ENCODE data around the gene NPAT.
"Not testable (repeated sequence)": the region's sequence is repeated elsewhere in the genome, so short reads cannot be mapped to it uniquely, and the experiment has no call there.

The NPAT gene

DNA sequence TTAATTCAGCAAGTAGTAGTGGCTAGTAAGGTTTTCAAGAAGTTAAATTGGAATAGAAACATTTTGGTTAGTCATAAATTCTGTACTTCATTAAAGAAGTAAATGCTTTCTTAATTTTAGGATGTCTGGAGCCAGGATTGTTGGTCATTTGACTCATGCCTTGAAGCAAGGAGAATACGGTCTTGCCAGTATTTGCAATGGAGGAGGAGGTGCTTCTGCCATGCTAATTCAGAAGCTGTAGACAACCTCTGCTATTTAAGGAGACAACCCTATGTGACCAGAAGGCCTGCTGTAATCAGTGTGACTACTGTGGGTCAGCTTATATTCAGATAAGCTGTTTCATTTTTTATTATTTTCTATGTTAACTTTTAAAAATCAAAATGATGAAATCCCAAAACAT is 75.3 kb downstream of the NPAT start:
- no peak for DNase-seq

DNA sequence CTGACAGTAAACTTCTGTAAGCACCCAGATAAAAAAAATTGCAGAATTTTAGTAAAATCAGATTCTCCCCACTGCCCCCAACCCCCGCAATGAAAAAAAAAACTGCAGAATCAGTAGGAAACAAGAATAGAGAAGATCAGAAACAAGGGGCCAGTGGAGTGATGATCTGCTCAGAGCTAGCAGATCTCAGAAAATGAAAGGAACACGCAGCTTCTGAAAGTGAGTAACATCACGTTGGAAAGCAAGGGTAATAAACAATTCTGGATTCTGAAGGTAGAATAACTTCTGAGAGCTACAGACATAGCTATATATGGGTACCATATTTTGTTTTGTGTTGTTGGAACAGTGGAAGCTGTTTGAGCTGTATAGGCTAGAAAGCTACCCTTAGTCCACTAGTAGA is 77.8 kb downstream of the NPAT start:
- no peak for DNase-seq

DNA sequence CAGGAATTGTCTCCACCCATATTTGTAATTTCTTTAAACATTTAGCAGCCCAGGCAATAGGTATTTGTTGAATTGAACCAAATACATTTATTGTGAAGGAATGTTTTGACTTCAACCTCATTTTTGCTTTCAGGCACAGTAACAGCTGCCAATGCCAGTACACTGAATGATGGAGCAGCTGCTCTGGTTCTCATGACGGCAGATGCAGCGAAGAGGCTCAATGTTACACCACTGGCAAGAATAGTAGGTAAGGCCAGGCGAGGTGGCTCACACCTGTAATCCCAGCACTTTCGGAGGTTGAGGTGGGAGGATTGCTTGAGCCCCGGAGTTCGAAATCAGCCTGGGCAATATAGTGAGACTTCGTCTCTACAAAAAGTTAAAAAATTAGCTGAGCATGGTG is 80.1 kb downstream of the NPAT start:
- DNase-seq: no peak

DNA sequence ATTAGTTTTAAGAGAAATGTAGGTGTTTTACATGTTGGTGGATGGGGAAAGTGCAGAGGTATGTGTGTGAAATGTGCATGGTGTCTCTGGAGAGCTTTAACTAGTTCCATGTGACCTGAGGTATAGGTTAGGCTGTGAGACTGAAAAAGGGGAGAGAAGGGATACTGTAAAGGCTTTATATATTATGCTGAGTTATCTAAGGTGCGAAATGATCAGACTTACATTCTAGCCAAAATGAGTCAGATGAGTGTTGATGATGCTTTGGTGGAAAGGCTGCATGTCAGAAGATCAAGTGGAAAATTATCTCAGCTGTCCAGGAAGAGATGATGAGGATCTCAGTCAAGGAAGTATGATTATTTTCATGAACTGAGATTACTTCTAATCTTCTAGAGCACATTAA is 85.2 kb downstream of the NPAT start:
- no peak for DNase-seq

DNA sequence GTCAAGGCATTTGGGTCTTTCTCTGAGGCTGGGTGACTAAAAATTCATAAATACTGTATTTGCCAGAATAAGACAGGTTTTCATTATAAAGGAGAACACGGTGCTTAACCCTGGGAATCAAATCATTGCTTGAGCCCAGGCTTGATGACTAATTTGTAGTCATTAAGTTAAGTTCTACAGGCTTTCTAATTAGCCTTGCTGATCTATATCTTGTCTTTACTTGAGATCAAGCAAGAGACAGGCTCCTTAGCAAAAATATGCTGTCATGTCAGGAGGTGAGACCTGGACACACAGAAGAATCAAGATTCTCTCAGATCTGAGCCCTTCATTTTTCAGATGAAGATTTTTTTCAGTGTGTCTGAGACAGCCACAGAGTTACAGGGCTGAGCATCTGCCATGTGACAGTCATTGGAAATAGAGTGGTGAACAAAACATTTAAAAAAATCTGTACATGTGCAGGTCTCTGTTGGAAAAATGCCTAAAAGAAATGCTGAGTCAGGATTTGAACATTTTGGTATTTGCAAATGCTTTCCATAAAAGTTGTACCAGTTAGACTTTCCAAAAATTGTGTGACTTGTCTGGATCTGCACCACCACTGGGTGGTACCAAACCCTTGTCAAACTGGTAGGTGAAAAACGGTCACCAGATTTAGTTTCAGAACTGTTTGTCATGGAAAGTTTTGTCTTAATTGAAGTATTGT is 86.4 kb downstream of the NPAT start:
- DNase-seq: no peak

DNA sequence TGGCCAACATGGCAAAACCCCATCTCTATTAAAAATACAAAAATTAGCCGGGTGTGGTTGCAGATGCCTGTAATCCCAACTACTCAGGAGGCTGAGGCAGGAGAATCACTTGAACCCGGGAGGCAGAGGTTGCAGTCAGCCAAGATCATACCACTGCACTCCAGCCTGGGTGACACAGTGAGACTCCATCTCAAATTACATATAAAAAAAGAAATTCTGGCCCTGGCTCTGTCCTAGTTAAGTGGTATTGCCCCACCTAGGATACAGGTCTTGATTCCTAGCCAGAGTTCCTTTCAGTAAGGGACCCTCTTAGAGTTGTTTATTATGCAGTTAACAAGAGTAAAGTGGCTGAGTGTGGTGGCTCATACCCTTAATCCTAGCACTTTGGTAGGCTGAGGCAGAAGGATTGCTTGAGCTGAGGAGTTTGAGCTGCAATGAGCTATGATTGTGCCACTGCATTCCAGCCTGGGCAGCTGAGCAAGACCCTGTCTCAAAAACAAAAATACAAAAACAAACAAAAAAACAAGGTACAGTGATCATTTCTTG is 89.4 kb downstream of the NPAT start:
- DNase-seq: not testable (repeated sequence)

DNA sequence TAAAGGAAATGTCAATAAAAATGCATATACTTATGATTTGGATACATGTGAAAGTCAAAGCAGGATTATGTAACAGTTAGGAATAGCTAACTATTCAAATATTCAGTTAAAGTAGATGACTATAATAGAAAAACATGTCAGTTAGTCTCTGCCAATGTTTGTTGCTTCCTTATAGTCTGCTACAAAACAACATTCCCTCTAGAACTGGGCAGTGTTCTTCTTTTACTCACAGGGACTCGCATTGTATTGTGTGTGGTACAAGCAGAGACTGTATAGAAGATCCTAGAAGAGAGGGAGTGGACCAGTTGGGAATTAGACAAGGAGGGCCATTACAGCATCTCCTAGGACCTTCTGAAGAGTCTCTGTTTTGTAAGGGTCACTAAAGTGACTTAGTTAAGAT is 90.4 kb downstream of the NPAT start:
- no peak for DNase-seq

DNA sequence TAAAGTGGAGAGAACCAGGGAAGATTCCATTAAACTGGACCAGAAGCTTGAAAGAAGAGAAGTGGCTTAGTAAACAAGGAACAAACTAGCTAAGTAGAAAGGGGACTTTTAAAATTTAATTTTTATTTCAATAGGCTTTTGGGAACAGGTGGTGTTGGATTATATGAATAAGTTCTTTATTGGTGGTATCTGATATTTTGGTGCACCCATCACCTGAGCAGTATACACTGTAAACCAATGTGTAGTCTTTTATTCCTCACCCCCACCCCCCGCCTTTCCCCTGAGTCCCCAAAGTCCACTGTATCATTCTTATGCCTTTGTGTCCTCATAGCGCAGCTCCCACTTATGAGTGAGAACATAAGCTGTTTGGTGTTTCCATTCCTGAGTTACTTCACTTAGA is 93.7 kb downstream of the NPAT start:
- no peak for DNase-seq

DNA sequence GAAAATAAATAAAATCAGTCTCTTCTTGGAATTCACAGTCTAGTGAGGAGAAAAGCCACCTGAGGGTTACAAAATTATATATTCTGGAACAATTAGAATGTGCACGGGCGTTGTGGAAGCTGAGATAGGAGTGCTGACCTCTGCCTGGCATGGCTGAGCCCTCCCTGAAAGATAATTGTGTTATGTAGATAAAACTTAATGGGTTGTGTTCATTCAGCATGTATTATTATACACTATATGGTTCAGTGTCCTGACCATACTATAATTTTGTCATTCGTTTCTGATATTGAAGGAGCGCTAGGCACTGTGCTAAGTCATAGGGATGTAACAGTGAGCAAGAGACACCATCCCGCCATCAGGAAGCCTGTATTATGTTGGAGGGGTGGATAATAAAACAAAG is 97.3 kb downstream of the NPAT start:
- DNase-seq: no peak

DNA sequence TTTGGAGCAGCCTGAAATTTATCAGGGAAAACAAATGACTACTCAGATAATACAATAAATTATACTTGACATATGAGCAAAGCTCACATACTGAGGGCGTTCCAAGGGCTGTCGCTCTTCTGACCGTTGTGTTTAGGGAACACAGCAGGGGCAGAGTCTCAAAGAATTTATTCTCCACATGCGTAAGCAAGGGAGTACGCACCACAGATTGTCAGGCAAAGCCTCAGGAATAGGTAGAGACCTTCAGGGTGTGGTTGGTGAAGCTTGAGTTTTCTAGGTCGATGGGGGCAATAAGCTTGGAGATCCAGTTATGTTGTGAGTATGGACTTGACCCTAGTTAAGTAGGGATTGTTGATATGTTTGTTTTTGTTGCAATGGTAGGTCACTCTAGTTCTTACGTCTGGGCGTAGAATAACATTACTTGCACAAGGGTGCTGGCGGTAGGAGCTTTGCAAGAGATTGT is 100.2 kb downstream of the NPAT start:
- peak in 1 of 3 donors; percentile 3 for DNase-seq

DNA sequence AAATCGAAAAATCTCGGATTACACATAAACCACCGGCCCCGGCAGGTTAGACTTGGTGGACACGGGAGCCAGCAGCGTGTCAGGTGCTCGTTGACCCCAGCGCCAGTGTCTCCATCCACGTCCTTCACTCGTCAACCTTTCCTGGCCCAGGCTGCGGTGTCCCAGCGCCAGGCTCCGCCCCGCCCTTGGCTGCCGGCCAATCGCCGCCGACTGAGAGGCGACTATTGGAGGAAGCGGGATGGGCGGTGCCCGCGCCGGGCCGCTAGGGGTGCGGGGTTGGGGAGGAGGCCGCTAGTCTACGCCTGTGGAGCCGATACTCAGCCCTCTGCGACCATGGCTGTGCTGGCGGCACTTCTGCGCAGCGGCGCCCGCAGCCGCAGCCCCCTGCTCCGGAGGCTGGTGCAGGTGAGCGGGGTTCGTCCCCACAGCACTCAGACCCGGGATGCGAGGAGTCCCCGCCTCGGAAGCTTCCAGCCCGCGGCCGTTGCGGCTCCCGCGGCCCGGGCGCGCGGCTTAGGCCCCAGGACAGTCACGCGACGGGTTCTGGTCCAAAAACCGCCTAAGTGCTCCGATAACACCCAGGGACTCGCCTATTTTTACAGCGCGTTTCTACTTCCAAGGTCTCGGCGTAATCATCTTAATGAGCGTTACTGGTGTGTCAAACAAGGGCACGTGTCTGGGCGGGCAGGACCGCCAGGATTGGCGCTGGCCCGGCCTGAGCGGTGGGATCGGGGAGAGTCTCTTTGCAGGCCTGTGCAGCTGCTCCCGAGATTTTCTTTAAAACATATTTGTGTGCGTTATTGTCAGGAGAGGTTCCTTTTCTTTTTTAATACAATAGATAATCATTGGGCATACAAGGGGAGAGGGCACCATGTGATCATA is 100.9 kb downstream of the NPAT start, which contains the start of gene ACAT1:
ACAT1 (plus strand) TSS at position 294 of the 882 bp plus-strand sequence; CDS start at position 334, 40 bp downstream.
- DNase-seq: peak; percentile 94 to 98 (median 96)

DNA sequence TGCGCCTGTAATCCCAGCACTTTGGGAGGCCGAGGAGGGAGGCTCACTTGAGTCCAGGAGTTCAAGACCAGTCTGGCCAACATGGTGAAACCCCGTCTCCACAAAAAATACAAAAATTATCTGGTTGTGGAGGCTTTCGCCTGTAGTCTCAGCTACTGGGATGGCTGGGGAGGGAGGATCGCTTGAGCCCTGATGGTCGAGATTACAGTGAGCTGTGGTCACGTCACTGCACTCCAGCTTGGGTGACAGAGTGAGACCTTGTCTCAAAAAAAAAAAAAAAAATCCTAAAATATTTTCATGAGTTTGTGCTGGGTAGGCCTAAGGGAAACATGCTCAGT is 101.5 kb downstream of the NPAT start:
- not testable (repeated sequence) for DNase-seq

DNA sequence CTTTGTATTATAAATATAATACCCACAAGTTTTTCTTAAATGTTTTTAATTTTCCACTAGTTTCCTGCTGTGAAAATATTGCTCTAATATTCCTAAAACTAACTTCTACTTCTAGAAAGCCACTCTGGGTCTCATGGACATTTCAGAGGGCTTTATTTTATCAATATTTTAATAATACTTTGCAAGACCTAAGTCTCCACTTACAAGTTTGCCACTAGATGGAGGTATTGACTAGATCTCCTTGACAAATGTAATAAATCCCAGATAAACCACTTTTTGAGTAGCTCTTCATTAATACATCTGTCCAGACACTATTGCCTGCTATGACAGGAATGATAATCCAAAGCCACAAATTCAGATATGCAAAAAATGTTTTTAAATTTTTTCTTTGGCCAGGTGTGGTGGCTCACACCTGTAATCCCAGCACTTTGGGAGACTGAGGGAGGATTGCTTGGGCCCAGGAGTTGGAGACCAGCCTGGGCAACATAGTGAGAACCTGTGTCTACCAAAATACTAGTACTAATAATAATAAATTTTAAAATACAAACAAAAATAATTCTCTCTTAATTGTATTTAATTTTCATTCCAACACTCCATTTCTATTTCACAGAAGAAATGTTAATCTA is 104.6 kb downstream of the NPAT start:
- DNase-seq: peak; percentile 35 to 64 (median 57)

DNA sequence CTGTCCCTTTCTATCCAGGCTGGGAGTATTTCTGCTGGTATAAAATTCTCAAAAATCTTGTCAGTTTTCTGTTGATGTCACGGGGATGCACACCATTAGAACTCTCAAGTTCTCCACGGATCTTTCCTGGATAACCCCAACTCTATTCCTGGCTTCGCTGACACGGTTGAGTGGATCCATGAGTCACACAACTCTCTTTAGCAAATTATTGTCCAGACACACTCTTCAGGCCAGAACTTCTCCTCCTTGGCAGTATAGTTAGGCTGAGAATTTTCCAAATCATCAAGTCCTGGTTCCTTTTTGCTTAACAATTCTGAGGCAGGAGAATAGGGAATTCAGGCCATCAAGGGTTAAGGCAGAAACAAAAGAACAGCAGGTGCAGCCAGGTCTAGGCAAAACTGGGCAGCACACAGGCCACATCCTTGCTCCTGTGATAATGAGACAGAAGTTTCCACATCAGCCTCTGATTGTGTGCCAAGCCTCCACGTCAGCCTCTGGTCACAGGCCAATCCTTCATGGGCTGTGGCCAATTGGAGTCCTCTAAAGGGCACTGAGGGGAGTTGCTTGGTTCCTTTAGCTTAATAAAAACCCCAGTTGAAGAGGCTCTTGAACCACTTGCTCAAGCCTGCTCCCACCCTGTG is 106.8 kb downstream of the NPAT start:
- peak in 1 of 3 donors; percentile 29 for DNase-seq

DNA sequence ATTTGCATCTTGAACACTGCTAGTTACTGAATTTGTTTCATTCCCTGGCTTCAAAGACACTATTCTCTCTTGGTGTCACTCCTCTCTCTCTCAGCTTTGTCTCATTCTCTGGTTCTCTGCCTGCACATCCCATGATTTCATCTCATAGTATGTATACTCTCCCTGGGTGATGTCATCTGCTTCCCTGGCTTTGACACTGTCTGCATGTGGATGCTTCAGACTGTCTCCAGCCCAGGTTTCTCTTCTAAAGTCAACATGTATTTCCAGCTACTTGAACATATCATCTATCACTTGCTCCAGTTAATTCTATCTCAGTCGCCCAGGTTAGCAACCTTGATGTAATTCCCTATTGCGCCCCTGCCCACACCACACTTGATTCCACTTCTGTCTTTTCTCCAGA is 110.4 kb downstream of the NPAT start:
- no peak for DNase-seq

DNA sequence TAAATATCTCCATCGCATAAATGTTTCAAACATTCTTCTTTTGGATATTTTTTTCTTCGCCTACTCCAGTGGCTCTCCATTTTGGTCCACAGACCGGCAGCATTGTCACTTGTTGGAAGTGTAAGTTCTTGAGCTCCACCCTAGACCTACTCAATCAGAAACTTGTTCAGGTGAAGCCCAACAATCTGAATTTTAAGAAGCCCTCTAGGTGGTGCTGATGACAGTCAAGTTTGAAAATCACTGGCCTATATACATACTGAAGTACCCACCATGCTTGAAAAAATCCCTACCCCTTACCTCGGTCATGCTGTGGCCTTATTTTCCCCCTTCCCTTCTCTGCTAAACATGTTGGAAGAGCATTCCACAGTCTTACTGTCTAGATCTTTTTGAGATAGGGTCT is 111.3 kb downstream of the NPAT start:
- no peak for DNase-seq

All from suppressor macrophage treated with lipopolysaccharide for 1 hour (primary cell).